NCI-H2227 treated with DMSO at 0.1 percent for 48 hours (cell line): Measurements from ENCODE around the gene STAC2.

Source experiments
- DNase-seq: peaks from one replicate; lab custom pipeline; 2025; lab: John Stamatoyannopoulos, UW

The STAC2 gene

GRCh38 chr17:39231591-39232551, 6.1 kb upstream of the STAC2 start:
- DNase-seq, result no peak

GRCh38 chr17:39231091-39231561, 5.4 kb upstream of the STAC2 start:
- no peak for DNase-seq

GRCh38 chr17:39230361-39230760, 4.6 kb upstream of the STAC2 start:
- no peak for DNase-seq

GRCh38 chr17:39229274-39229913, 3.6 kb upstream of the STAC2 start:
- no peak for DNase-seq

GRCh38 chr17:39227364-39227919, 1.7 kb upstream of the STAC2 start:
- DNase-seq, result no peak

- DNase-seq, result peak; percentile 87
These were observed 376 bp upstream of the STAC2 start for GRCh38 chr17:39225959-39226683.

- no peak for DNase-seq
These were observed 902 bp downstream of the STAC2 start for GRCh38 chr17:39224778-39225307.

- no peak for DNase-seq
These were observed 1.6 kb downstream of the STAC2 start for GRCh38 chr17:39223907-39224777.

GRCh38 chr17:39222866-39223834, 2.6 kb downstream of the STAC2 start:
- DNase-seq, result no peak

GRCh38 chr17:39222151-39222550, 3.6 kb downstream of the STAC2 start:
- DNase-seq, result no peak

- DNase-seq, result no peak
These were observed 4.2 kb downstream of the STAC2 start for GRCh38 chr17:39221572-39221971.

GRCh38 chr17:39219647-39220154, 6.0 kb downstream of the STAC2 start:
- no peak for DNase-seq

GRCh38 chr17:39218906-39219305, 6.8 kb downstream of the STAC2 start:
- no peak for DNase-seq

GRCh38 chr17:39217734-39218369, 7.9 kb downstream of the STAC2 start:
- DNase-seq, result no peak

GRCh38 chr17:39213852-39214251, 11.9 kb downstream of the STAC2 start:
- DNase-seq, result no peak

GRCh38 chr17:39212841-39213480, 12.8 kb downstream of the STAC2 start:
- no peak for DNase-seq

GRCh38 chr17:39212195-39212810, 13.4 kb downstream of the STAC2 start:
- no peak for DNase-seq

GRCh38 chr17:39210093-39210434, 15.7 kb downstream of the STAC2 start:
- DNase-seq, result no peak
